C4-2B (cell line): Measurements from ENCODE around the gene CNOT2.

Experiments used
- H3K27ac ChIP-seq: fragments of 450-650 bp; 2 replicates; pipeline ENCODE4 v1.5.1; 2017
- CTCF ChIP-seq: fragments of 450-650 bp; conservative IDR thresholded peaks from 2 replicates; pipeline ENCODE4 v1.5.1; 2017; ENCODE audit warnings: mild to moderate bottlenecking
- ZFX ChIP-seq: fragments of 450-650 bp; IDR thresholded peaks from 2 replicates; pipeline ENCODE4 v1.6.1; 2017

The CNOT2 gene

GRCh38 chr12:70400124-70400523, 156.9 kb downstream of the CNOT2 start:
- no peak overlapping the region for H3K27ac ChIP-seq
- TF ChIP-seq ZFX (no peak), CTCF (no peak)

GRCh38 chr12:70402597-70402996, 159.4 kb downstream of the CNOT2 start:
- TF ChIP-seq ZFX (no peak), CTCF (peak; percentile 26)
- no peak overlapping the region for H3K27ac ChIP-seq

GRCh38 chr12:70403826-70404225, 160.6 kb downstream of the CNOT2 start:
- H3K27ac ChIP-seq: no peak overlapping the region
- TF ChIP-seq CTCF (no peak), ZFX (no peak)
